Aorta (tissue), 5 donors: Measurements from ENCODE around the gene KCTD12. TPM values are rescaled to one million over a fixed set of nuclear protein-coding genes. Genes with fewer than 3 reads are reported as not detected.
A peak's percentile ranks its signal among the peaks of the same experiment; 100 is the strongest.

Source experiments
- ATAC-seq: fragments of 200-7000 bp; cut with Tn5 transposase; one replicate; pipeline ENCODE4 v1.9.1; 2022; ENCODE audit warnings: moderate library complexity; ENCODE audit not compliant: low FRiP score
- DNase-seq, 2 donors: peaks; one replicate each; pipeline ENCODE4 v3.0.0-alpha.2; 2020
- H3K27ac ChIP-seq, 2 donors: one replicate each; pipeline ENCODE4 v1.5.1; 2013; ENCODE audit warnings: low read length in 2 of 2, mild to moderate bottlenecking in 2 of 2, moderate library complexity in 2 of 2, control low read depth in 1 of 2, inconsistent platforms in 1 of 2, low read depth in 1 of 2
- H3K27me3 ChIP-seq, 2 donors: one replicate each; pipeline ENCODE4 v1.6.1; 2013; ENCODE audit warnings: control low read depth in 1 of 2, low read length in 1 of 2, mild to moderate bottlenecking in 1 of 2, moderate library complexity in 1 of 2; ENCODE audit not compliant: insufficient read depth in 2 of 2, control insufficient read depth in 1 of 2
- H3K36me3 ChIP-seq, 2 donors: one replicate each; pipeline ENCODE4 v1.6.1; 2013; ENCODE audit warnings: control low read depth in 1 of 2, low read length in 1 of 2, mild to moderate bottlenecking in 1 of 2; ENCODE audit not compliant: insufficient read depth in 2 of 2, control insufficient read depth in 1 of 2
- H3K4me1 ChIP-seq, 2 donors: one replicate each; pipeline ENCODE4 v1.6.1; 2013; ENCODE audit warnings: low read length in 2 of 2, control low read depth in 1 of 2, mild to moderate bottlenecking in 1 of 2, moderate library complexity in 1 of 2; ENCODE audit not compliant: insufficient read depth in 2 of 2, control insufficient read depth in 1 of 2
- H3K4me3 ChIP-seq, 2 donors: one replicate each; pipeline ENCODE4 v1.5.1; 2013; ENCODE audit warnings: low read length in 2 of 2, control low read depth in 1 of 2, mild to moderate bottlenecking in 1 of 2
- H3K9me3 ChIP-seq: one replicate; pipeline ENCODE4 v1.6.1; 2013; ENCODE audit warnings: mild to moderate bottlenecking, low read length; ENCODE audit not compliant: control insufficient read depth
- WGBS, 2 donors: extraction: QIAGEN DNeasy Blood & Tissue Kit; methylation state at CpG; one replicate each; pipeline ENCODE4 v1.1.7; 2013; 5-methylcytosine and 5-hydroxymethylcytosine counted together
- intact Hi-C, 2 donors: fragments of 100-400 bp; cut with DNase I; formaldehyde crosslinking; loops; one replicate each; pipeline versions ENCODE4 v1.14.2 to v1.15.0; 2022
- polyA plus RNA-seq, 2 donors: library from polyadenylated mRNA; stranded (reverse); fragments of 200-250 nt; gene quantifications; one replicate each; pipeline ENCODE4 v1.2.3, GENCODE V29; 2013
- total RNA-seq, 2 donors: library from RNA; stranded (reverse); fragmentation: NEBNext Ultra II Directional; extraction: Animal tissue kit (Norgen Biotek cat#: 25700); gene quantifications; one replicate each; pipeline ENCODE4 v1.2.1, GENCODE V29; 2021
- donor health status: healthy with polysubstance abuse.
- donor health status: Bipolar disorder and iron deficiency.
- donor health status: DM: no; HTN: no; CAD: no.
- donor health status: DM: no; HTN: no; CAD: no.
- donor health status: DM: yes; HTN: yes; CAD: no.

The KCTD12 gene
- total and polyA plus RNA-seq, 4 donors, result 20.8 to 137 (median 67.1) TPM

- WGBS, 2 donors, result 0% methylated on average over 9 of the region's 9 CpGs
- no peaks in the 10 kb centered on the region for H3K27me3 ChIP-seq
- H3K27ac ChIP-seq, result peak overlapping the region in 1 of 2 donors; percentile 73
- H3K36me3 ChIP-seq, result no peaks in the 10 kb centered on the region
- peaks cover 0 to under 1% of the 10 kb centered on the region in 2 donors for H3K4me1 ChIP-seq
- H3K9me3 ChIP-seq, result no peaks in the 10 kb centered on the region
- intact Hi-C loops, result loop anchor here (5.0 to 10.0 kb wide), 5 partner anchors 38 to 403 kb away; no protein-coding TSS in a partner anchor
- H3K4me3 ChIP-seq, result peak overlapping the region; percentile 49 to 60
- no peak for ATAC-seq
- no peak for DNase-seq
These were observed 1.4 kb downstream of the KCTD12 start for GRCh38 chr13:76884907-76885202.

DNA sequence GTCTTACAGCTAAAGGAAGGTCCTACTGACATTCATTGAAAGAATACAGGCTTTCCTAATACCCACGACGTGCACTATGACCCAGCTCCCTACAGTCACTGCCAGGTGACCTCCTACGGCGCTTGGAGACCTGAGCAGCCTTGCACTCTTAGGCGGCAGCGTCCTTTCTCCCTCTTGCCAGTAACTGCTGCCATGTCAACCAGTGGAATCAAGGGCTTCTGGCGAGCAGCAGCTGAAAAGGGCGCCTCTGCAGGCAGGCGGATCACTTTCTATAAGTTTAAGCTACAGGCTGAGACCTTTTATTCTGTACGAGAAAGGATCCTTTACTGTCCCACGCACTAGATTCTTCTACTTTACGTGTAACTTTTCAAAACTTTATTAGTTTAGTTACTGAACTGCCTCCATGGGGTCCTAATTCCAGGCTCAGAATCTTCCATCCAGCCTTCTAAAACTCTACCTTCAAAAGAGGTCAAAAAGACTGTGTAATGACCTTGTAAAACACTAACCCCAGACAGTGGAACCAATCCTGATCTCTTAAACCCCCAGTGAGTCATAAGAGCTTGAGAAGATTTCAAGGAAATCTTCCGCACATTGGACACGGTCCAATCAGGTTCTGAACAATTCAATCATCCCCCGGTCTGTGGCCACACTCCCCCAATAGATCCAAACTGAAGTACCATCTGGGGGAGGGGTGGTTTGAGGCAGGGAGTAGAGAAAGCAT lies 1.9 kb downstream of the KCTD12 start:
- ATAC-seq, result no peak
- H3K4me1 ChIP-seq, result peaks cover 0 to 3% of the 10 kb centered on the region in 2 donors
- 2 to 7% methylated on average over 15 of the region's 15 CpGs for WGBS, 2 donors

DNA sequence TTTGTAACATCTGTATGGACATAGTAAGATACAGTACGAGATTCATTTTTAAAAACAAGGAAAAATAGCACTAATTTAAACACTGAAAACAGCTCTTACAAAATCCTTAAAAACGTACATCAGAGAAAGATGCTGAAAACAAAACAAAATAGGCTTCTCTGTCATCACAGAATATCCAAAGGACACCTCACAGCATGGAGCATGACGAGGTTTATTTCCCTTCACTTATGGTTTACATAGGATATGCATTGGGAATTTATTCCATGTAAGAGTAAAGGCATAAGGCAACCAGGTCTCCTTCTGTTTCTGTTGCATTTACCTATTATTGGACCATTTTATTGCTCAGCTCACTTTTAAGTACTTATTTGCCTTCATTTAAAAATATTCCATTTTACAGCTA lies 3.0 kb downstream of the KCTD12 start:
- no peak for DNase-seq
- ATAC-seq, result no peak
- no peaks in the 10 kb centered on the region for H3K9me3 ChIP-seq
- intact Hi-C loops, result loop anchor here (5.0 to 10.0 kb wide), 3 partner anchors 36 to 248 kb away; no protein-coding TSS in a partner anchor
- peaks cover 0 to 3% of the 10 kb centered on the region in 2 donors for H3K4me1 ChIP-seq
- no peaks in the 10 kb centered on the region for H3K27me3 ChIP-seq
- peak overlapping the region in 1 of 2 donors; percentile 39 for H3K4me3 ChIP-seq
- no peak overlapping the region for H3K27ac ChIP-seq
- H3K36me3 ChIP-seq, result no peaks in the 10 kb centered on the region
- WGBS, 2 donors, result 47 to 63% methylated on average over 3 of the region's 3 CpGs

More for the DNA sequence above, 1.9 kb downstream of the KCTD12 start:
- Histone ChIP-seq H3K27me3 (no peaks in the 10 kb centered on the region), H3K9me3 (no peaks in the 10 kb centered on the region), H3K36me3 (no peaks in the 10 kb centered on the region), H3K27ac (peak overlapping the region in 1 of 2 donors; percentile 73), H3K4me3 (peak overlapping the region; percentile 49 to 60)
- intact Hi-C loops, result loop anchor here (5.0 to 10.0 kb wide), 3 partner anchors 37 to 250 kb away; no protein-coding TSS in a partner anchor
- DNase-seq, result peak in 1 of 2 donors; percentile 67

DNA sequence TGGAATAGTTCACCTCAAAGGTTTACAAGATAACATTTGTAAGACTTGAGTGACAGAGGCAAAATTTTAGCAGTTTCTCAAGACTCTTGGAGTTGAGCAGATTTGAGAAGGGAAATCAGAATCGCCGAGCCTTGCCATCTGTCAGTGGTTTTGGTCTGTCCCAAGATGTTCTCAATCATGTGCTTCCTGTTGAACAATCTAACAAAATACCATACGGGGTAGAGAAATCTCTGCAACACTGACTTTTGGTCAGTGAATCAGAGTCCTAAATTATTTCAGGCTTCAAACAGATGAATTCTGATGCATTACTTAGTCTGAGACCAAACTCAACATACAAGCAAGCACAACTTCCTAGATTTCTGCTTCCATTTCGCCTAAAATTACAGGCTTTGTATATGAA lies 3.8 kb downstream of the KCTD12 start:
- H3K27ac ChIP-seq, result no peak overlapping the region
- no peak for ATAC-seq
- WGBS, 2 donors, result 40 to 53% methylated on average over 4 of the region's 4 CpGs

DNA sequence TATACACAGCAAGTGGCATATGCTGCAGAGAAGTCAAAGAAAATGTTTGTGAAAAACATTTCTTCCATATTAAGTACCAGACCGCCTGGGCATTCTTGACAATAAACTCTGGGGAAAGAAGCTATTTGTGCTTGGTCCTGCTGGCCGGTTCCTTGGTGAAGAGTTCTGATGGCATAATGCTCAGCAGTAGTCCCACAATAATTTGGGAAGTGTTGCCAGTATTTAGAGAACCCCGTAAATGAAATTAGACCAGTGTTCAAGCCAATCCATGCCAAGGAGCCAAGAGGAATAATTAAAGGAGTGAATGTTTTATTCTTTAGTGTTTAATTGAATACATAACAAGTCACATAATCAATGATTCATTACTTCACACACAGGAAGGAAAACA lies 6.3 kb downstream of the KCTD12 start:
- DNase-seq (no peak), ATAC-seq (no peak)
- WGBS, 2 donors, result 16 to 28% methylated on average over 3 of the region's 3 CpGs
- peak overlapping the region in 1 of 2 donors; percentile 84 for H3K27ac ChIP-seq
- H3K36me3 ChIP-seq, result no peaks in the 10 kb centered on the region
- intact Hi-C loops, result loop anchor here (5.0 to 10.0 kb wide), 3 partner anchors 33 to 245 kb away; no protein-coding TSS in a partner anchor
- peaks cover 0 to 3% of the 10 kb centered on the region in 2 donors for H3K4me1 ChIP-seq
- H3K9me3 ChIP-seq, result no peaks in the 10 kb centered on the region
- H3K27me3 ChIP-seq, result no peaks in the 10 kb centered on the region
- H3K4me3 ChIP-seq, result peak overlapping the region in 1 of 2 donors; percentile 26

More for the DNA sequence above, 3.8 kb downstream of the KCTD12 start:
- Histone ChIP-seq H3K36me3 (no peaks in the 10 kb centered on the region), H3K9me3 (no peaks in the 10 kb centered on the region), H3K4me1 (peaks cover 0 to 3% of the 10 kb centered on the region in 2 donors), H3K4me3 (no peak overlapping the region), H3K27me3 (no peaks in the 10 kb centered on the region)
- intact Hi-C loops, result loop anchor here (5.0 to 10.0 kb wide), 3 partner anchors 35 to 248 kb away; no protein-coding TSS in a partner anchor
- DNase-seq, result peak in 1 of 2 donors; percentile 60

DNA sequence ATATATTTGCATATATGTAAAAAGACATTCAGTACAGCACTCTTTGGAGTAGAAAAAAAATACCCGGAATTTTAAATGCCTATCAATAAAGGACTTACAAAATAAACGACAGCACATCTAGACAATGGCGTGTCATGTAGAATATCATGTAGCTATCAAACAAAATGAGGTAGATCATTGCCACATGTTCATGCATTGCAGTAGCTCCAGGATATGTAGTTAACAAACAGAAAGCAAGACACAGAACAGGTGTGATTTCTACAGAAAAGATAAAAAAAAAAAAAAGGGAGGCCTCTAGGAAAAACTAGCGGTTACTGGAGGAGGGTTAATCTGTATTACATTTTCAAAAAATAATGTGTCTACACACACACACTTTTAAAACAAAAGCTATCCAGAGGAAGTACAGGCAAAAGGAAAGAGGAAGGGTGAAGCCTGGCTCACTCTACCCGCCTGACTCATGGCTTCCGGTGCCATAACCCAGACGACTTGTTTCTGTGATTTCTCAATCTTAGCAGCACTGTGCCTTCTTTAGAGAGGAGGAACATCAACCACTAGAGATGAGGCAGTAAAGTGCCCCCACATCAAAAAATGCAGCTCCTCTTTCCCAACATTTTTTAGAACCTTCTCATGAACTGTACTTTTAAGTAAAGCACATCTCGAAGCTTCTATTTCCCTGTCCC lies 6.9 kb downstream of the KCTD12 start:
- Histone ChIP-seq H3K36me3 (no peaks in the 10 kb centered on the region), H3K4me1 (peaks cover 0 to 3% of the 10 kb centered on the region in 2 donors), H3K4me3 (peak overlapping the region in 1 of 2 donors; percentile 10), H3K27me3 (no peaks in the 10 kb centered on the region), H3K9me3 (no peaks in the 10 kb centered on the region), H3K27ac (peak overlapping the region; percentile 70 to 84)
- ATAC-seq (peak; percentile 91), DNase-seq (peak; percentile 89 to 92)
- intact Hi-C loops, result no loop called here
- WGBS, 2 donors, result 40 to 45% methylated on average over 8 of the region's 8 CpGs

DNA sequence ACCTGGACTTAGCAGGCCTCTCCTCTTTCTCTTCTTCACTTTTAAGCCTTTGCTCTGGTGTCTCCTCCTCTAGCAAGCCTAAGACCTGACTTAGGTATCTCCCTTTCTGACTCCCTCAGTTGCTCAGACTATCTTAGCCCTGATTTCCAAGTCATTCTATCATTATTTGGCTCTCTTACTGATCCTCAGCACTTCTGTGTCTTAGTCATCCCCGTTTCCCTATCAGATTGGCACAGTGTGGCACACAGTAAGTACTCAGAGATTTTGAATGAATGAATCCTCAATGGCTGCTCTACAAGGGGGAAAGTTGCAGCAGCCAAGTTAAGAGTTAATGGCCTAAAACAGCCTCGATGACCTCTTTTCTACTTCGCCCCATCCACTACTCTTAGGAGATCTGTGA lies 8.2 kb downstream of the KCTD12 start:
- 74 to 76% methylated on average over 3 of the region's 3 CpGs for WGBS, 2 donors
- intact Hi-C loops, result no loop called here
- Histone ChIP-seq H3K4me3 (no peak overlapping the region), H3K27ac (no peak overlapping the region), H3K4me1 (peaks cover 0 to 3% of the 10 kb centered on the region in 2 donors), H3K9me3 (no peaks in the 10 kb centered on the region), H3K27me3 (no peaks in the 10 kb centered on the region), H3K36me3 (no peaks in the 10 kb centered on the region)
- ATAC-seq (no peak), DNase-seq (no peak)

GRCh38 chr13:76875271-76875815 lies 10.9 kb downstream of the KCTD12 start:
- DNase-seq (no peak), ATAC-seq (no peak)
- intact Hi-C loops, result no loop called here
- Histone ChIP-seq H3K9me3 (no peaks in the 10 kb centered on the region), H3K4me1 (peaks cover 0 to 3% of the 10 kb centered on the region in 2 donors), H3K27me3 (no peaks in the 10 kb centered on the region), H3K4me3 (no peak overlapping the region), H3K27ac (no peak overlapping the region), H3K36me3 (no peaks in the 10 kb centered on the region)
- WGBS, 2 donors, result 71 to 81% methylated on average over 3 of the region's 3 CpGs
